OCI-LY7 (cell line): ENCODE results near the gene PPP1R2.

Experiments used
- EZH2phosphoT487 ChIP-seq: fragments of 200-600 bp; sonication (generic); IDR thresholded peaks from 2 replicates; pipeline ENCODE4 v1.6.1; 2018; ENCODE audit warnings: low read depth, borderline replicate concordance, mild to moderate bottlenecking, mixed run types, antibody characterized with exemption, low read length, moderate library complexity, mixed read lengths
- TF ChIP-seq, protein P1 (sequence below): fragments of 200-600 bp; sonication (generic); conservative IDR thresholded peaks from 2 replicates; pipeline ENCODE4 v1.5.1; 2014; ENCODE audit warnings: mild to moderate bottlenecking, antibody characterized with exemption, low read length, moderate library complexity, mixed read lengths

DNA sequence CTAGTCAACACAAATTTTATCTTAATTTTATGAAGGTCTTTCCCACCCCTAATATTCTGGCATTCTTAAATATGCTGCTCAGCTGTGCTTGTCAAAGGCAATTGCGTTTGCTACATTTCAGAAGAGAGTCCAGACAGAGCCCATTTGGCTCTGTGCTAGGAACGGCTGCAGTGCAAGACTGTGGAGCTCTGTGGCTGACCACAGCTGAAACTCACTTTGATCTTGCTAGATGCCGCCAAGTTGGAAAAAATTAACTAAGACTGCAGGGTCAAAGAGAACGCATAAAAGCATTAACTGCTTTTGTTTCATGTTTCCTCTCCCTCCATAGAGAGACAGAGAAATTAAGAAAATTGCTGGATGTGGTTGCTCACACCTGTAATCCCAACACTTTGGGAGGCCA, 7.6 kb upstream of the PPP1R2 start:
- TF ChIP-seq, protein P1, sequence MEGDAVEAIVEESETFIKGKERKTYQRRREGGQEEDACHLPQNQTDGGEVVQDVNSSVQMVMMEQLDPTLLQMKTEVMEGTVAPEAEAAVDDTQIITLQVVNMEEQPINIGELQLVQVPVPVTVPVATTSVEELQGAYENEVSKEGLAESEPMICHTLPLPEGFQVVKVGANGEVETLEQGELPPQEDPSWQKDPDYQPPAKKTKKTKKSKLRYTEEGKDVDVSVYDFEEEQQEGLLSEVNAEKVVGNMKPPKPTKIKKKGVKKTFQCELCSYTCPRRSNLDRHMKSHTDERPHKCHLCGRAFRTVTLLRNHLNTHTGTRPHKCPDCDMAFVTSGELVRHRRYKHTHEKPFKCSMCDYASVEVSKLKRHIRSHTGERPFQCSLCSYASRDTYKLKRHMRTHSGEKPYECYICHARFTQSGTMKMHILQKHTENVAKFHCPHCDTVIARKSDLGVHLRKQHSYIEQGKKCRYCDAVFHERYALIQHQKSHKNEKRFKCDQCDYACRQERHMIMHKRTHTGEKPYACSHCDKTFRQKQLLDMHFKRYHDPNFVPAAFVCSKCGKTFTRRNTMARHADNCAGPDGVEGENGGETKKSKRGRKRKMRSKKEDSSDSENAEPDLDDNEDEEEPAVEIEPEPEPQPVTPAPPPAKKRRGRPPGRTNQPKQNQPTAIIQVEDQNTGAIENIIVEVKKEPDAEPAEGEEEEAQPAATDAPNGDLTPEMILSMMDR, result no peak
- TF ChIP-seq EZH2phosphoT487, result no peak
